Measurements from ENCODE around the gene ASIC1.

The ASIC1 gene

GRCh38 chr12:50112456-50113218 is 55.2 kb downstream of the ASIC1 start:
- Histone ChIP-seq H3K36me3 (ENCODE audit: insufficient read depth, low read length) (peaks cover 7% of the 10 kb centered on the region; the same call in 1 of the 2 replicates), H3F3A (ENCODE audit: insufficient read depth, low read length) (no peaks in the 10 kb centered on the region), H3K27ac (ENCODE audit: low read depth, low read length, poor library complexity, severe bottlenecking) (peak overlapping the region; percentile 60), H3K79me2 (ENCODE audit: insufficient read depth, low read length) (peaks cover 24% of the 10 kb centered on the region), H3K9me2 (ENCODE audit: low read depth, low read length) (no peaks in the 10 kb centered on the region), H3K9me3 (ENCODE audit: low read length) (no peaks in the 10 kb centered on the region), H3K9ac (ENCODE audit: low read length) (peak overlapping the region; percentile 79), H3K4me2 (ENCODE audit: low read length) (peak overlapping the region; percentile 61), H3K4me1 (ENCODE audit: insufficient read depth, low read length, severe bottlenecking) (peaks cover 26% of the 10 kb centered on the region), H3K4me3 (ENCODE audit: low read depth, low read length, poor library complexity, severe bottlenecking) (peak overlapping the region; percentile 87), H2AFZ (ENCODE audit: low read length) (no peak overlapping the region), H4K20me1 (ENCODE audit: insufficient read depth, low read length) (no peaks in the 10 kb centered on the region), H3K27me3 (ENCODE audit: insufficient read depth, low read length) (no peaks in the 10 kb centered on the region)
- TF ChIP-seq EZH2 (IDR thresholded peaks at IDR 0.05; ENCODE audit: borderline replicate concordance, low read length), result no peak
- TF ChIP-seq, protein P1, sequence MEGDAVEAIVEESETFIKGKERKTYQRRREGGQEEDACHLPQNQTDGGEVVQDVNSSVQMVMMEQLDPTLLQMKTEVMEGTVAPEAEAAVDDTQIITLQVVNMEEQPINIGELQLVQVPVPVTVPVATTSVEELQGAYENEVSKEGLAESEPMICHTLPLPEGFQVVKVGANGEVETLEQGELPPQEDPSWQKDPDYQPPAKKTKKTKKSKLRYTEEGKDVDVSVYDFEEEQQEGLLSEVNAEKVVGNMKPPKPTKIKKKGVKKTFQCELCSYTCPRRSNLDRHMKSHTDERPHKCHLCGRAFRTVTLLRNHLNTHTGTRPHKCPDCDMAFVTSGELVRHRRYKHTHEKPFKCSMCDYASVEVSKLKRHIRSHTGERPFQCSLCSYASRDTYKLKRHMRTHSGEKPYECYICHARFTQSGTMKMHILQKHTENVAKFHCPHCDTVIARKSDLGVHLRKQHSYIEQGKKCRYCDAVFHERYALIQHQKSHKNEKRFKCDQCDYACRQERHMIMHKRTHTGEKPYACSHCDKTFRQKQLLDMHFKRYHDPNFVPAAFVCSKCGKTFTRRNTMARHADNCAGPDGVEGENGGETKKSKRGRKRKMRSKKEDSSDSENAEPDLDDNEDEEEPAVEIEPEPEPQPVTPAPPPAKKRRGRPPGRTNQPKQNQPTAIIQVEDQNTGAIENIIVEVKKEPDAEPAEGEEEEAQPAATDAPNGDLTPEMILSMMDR (IDR thresholded peaks at IDR 0.05; ENCODE audit: low read length), result no peak

GRCh38 chr12:50117057-50117622 is 59.7 kb downstream of the ASIC1 start:
- Histone ChIP-seq H3K79me2 (ENCODE audit: insufficient read depth, low read length) (peaks cover 24% of the 10 kb centered on the region), H3K9ac (ENCODE audit: low read length) (no peak overlapping the region), H3K9me3 (ENCODE audit: low read length) (no peaks in the 10 kb centered on the region), H3K4me1 (ENCODE audit: insufficient read depth, low read length, severe bottlenecking) (peaks cover 11% of the 10 kb centered on the region), H3K9me2 (ENCODE audit: low read depth, low read length) (no peaks in the 10 kb centered on the region), H4K20me1 (ENCODE audit: insufficient read depth, low read length) (no peaks in the 10 kb centered on the region), H3K4me2 (ENCODE audit: low read length) (no peak overlapping the region), H3F3A (ENCODE audit: insufficient read depth, low read length) (no peaks in the 10 kb centered on the region), H2AFZ (ENCODE audit: low read length) (no peak overlapping the region), H3K27ac (ENCODE audit: low read depth, low read length, poor library complexity, severe bottlenecking) (no peak overlapping the region), H3K27me3 (ENCODE audit: insufficient read depth, low read length) (no peaks in the 10 kb centered on the region), H3K36me3 (ENCODE audit: insufficient read depth, low read length) (peaks cover 41% of the 10 kb centered on the region), H3K4me3 (ENCODE audit: low read depth, low read length, poor library complexity, severe bottlenecking) (no peak overlapping the region)
- TF ChIP-seq, protein P1 (IDR thresholded peaks at IDR 0.05; ENCODE audit: low read length), result no peak
- TF ChIP-seq EZH2 (IDR thresholded peaks at IDR 0.05; ENCODE audit: borderline replicate concordance, low read length), result no peak

DNA sequence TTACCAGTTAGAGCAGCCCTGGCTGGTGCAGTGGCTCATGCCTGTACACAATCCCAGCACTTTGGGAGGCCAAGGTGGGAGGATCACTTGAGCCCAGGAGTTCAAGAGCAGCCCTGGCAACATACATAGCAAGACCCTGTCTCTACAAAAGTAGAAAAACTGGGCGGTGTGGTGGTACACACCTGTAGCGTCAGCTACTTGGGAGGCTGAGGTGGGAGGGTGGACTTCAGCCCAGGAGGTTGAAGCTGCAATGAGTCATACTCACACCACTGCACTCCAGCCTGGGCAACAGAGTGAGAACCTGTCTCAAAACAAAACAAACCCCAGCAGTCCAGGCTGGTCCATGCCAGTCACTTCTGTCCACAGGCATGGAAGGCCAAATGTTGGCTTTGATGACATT is 62.0 kb downstream of the ASIC1 start:
- Histone ChIP-seq H3K79me2 (ENCODE audit: insufficient read depth, low read length) (peaks cover 9% of the 10 kb centered on the region; the same call in 1 of the 2 replicates), H4K20me1 (ENCODE audit: insufficient read depth, low read length) (no peaks in the 10 kb centered on the region), H3F3A (ENCODE audit: insufficient read depth, low read length) (no peaks in the 10 kb centered on the region), H3K27ac (ENCODE audit: low read depth, low read length, poor library complexity, severe bottlenecking) (no peak overlapping the region), H3K9me2 (ENCODE audit: low read depth, low read length) (no peaks in the 10 kb centered on the region), H3K9me3 (ENCODE audit: low read length) (no peaks in the 10 kb centered on the region), H2AFZ (ENCODE audit: low read length) (no peak overlapping the region), H3K27me3 (ENCODE audit: insufficient read depth, low read length) (no peaks in the 10 kb centered on the region), H3K4me1 (ENCODE audit: insufficient read depth, low read length, severe bottlenecking) (no peaks in the 10 kb centered on the region), H3K36me3 (ENCODE audit: insufficient read depth, low read length) (peaks cover 58% of the 10 kb centered on the region), H3K4me2 (ENCODE audit: low read length) (no peak overlapping the region), H3K9ac (ENCODE audit: low read length) (no peak overlapping the region), H3K4me3 (ENCODE audit: low read depth, low read length, poor library complexity, severe bottlenecking) (no peak overlapping the region)
- TF ChIP-seq, protein P1 (IDR thresholded peaks at IDR 0.05; ENCODE audit: low read length), result no peak
- TF ChIP-seq EZH2 (IDR thresholded peaks at IDR 0.05; ENCODE audit: borderline replicate concordance, low read length), result no peak

All from OCI-LY1 (cell line).